Measurements from ENCODE around the gene CHPF. TPM values are rescaled to one million over a fixed set of nuclear protein-coding genes. Genes with fewer than 3 reads are reported as not detected.

Gene CHPF
- total RNA-seq, 6 experiments from 2014 or later = 116 to 190 (median 139) TPM

- Mint-ChIP-seq H3K9me3 (no peaks in the 10 kb centered on the region), H3K4me3 (no peak overlapping the region), H3K4me1 (ENCODE audit: low read depth) (peaks cover 15% of the 10 kb centered on the region), H3K27me3 (ENCODE audit: insufficient read depth) (peaks cover 6% of the 10 kb centered on the region), H3K27ac (no peak overlapping the region), H3K36me3 (ENCODE audit: low read depth) (peaks cover 4% of the 10 kb centered on the region; the same call in 1 of the 2 replicates)
- no peak for DNase-seq
- no peak for TF ChIP-seq CTCF (IDR thresholded peaks at IDR 0.05)
Observed at GRCh38 chr2:219493086-219493485, 50.5 kb downstream of the CHPF start.

GRCh38 chr2:219492575-219492974 lies 51.0 kb downstream of the CHPF start:
- Mint-ChIP-seq H3K27me3 (ENCODE audit: insufficient read depth) (peaks cover 6% of the 10 kb centered on the region), H3K36me3 (ENCODE audit: low read depth) (peaks cover 4% of the 10 kb centered on the region; the same call in 1 of the 2 replicates)

GRCh38 chr2:219491278-219491963 lies 52.2 kb downstream of the CHPF start:
- Mint-ChIP-seq H3K4me1 (ENCODE audit: low read depth) (peaks cover 10% of the 10 kb centered on the region), H3K27ac (no peak overlapping the region), H3K4me3 (no peak overlapping the region), H3K36me3 (ENCODE audit: low read depth) (peaks cover 4% of the 10 kb centered on the region; the same call in 1 of the 2 replicates), H3K9me3 (no peaks in the 10 kb centered on the region), H3K27me3 (ENCODE audit: insufficient read depth) (peaks cover 6% of the 10 kb centered on the region)
- no peak for TF ChIP-seq CTCF (IDR thresholded peaks at IDR 0.05)
- no peak for DNase-seq

More at GRCh38 chr2:219492575-219492974, 51.0 kb downstream of the CHPF start:
- H3K4me3 Mint-ChIP-seq = no peak overlapping the region
- no peaks in the 10 kb centered on the region for H3K9me3 Mint-ChIP-seq
- no peak for DNase-seq
- no peak overlapping the region for H3K27ac Mint-ChIP-seq
- peaks cover 13% of the 10 kb centered on the region for H3K4me1 Mint-ChIP-seq (ENCODE audit: low read depth)
- peak; percentile 19; the same call in 1 of the 2 replicates for TF ChIP-seq CTCF (IDR thresholded peaks at IDR 0.05)

- H3K27me3 Mint-ChIP-seq (ENCODE audit: insufficient read depth) = peaks cover 6% of the 10 kb centered on the region
- no peak overlapping the region for H3K4me3 Mint-ChIP-seq
- no peak for TF ChIP-seq CTCF (IDR thresholded peaks at IDR 0.05)
- no peaks in the 10 kb centered on the region for H3K9me3 Mint-ChIP-seq
- H3K36me3 Mint-ChIP-seq (ENCODE audit: low read depth) = peaks cover 4% of the 10 kb centered on the region; the same call in 1 of the 2 replicates
- DNase-seq = no peak
- no peak overlapping the region for H3K27ac Mint-ChIP-seq
- H3K4me1 Mint-ChIP-seq (ENCODE audit: low read depth) = peaks cover 9% of the 10 kb centered on the region
Observed at GRCh38 chr2:219490600-219491130, 52.9 kb downstream of the CHPF start.

- no peaks in the 10 kb centered on the region for H3K9me3 Mint-ChIP-seq
- peaks cover 4% of the 10 kb centered on the region; the same call in 1 of the 2 replicates for H3K36me3 Mint-ChIP-seq (ENCODE audit: low read depth)
- peaks cover 6% of the 10 kb centered on the region for H3K27me3 Mint-ChIP-seq (ENCODE audit: insufficient read depth)
- peak; percentile 55 for TF ChIP-seq CTCF (IDR thresholded peaks at IDR 0.05)
- H3K27ac Mint-ChIP-seq = no peak overlapping the region
- no peak for DNase-seq
- no peak overlapping the region for H3K4me3 Mint-ChIP-seq
- peaks cover 4% of the 10 kb centered on the region for H3K4me1 Mint-ChIP-seq (ENCODE audit: low read depth)
Observed at GRCh38 chr2:219490186-219490585, 53.4 kb downstream of the CHPF start.

Measured in HFFc6 (cell line).